Myometrial cell (primary cell): ENCODE data around the gene NLRP5. TPM values are rescaled to one million over a fixed set of nuclear protein-coding genes. Genes with fewer than 3 reads are reported as not detected.

Experiments
- total RNA-seq: library from RNA; depleted of rRNA; stranded (reverse); fragments of >200 nt; gene quantifications from 2 replicates; pipeline ENCODE4 v1.2.3, GENCODE V29; 2015

Gene NLRP5
- total RNA-seq = not detected in 2 replicates

GRCh38 chr19:55986487-55986886 lies at the start of gene NLRP5:
TSS of gene NLRP5 (plus strand) at chr19:55986775.

GRCh38 chr19:55947532-55947931 lies 39.0 kb upstream of the NLRP5 start, which contains the start of gene NLRP8:
TSS of gene NLRP8 (plus strand) at chr19:55947832.

Other genes starting within 250 kb of the NLRP5 start
- gene NLRP9, start 248.4 kb upstream of the NLRP5 start, total RNA-seq = not detected in 2 replicates
- gene RFPL4A, start 227.7 kb upstream of the NLRP5 start, total RNA-seq = not detected in 2 replicates
- not detected in 2 replicates for gene RFPL4AL1, start 217.7 kb upstream of the NLRP5 start, total RNA-seq
- gene NLRP11, start 154.8 kb upstream of the NLRP5 start, total RNA-seq = not detected in 2 replicates
- gene NLRP4, start 150.2 kb upstream of the NLRP5 start, total RNA-seq = not detected in 2 replicates
- gene NLRP13, start 54.4 kb upstream of the NLRP5 start, total RNA-seq = not detected in 2 replicates
- not detected in 2 replicates for gene NLRP8, start 38.9 kb upstream of the NLRP5 start, total RNA-seq
- 12.8 and 18.7 TPM in 2 replicates for gene ZNF787, start 134.5 kb downstream of the NLRP5 start, total RNA-seq
- 14.4 and 21.4 TPM in 2 replicates for gene ZNF444, start 154.5 kb downstream of the NLRP5 start, total RNA-seq
- gene GALP, start 189.2 kb downstream of the NLRP5 start, total RNA-seq = not detected in 2 replicates
- gene ZSCAN5B, start 211.0 kb downstream of the NLRP5 start, total RNA-seq = 0.18 TPM in 1 of 2 replicates, not detected in the other
- not detected in 2 replicates for gene ZSCAN5C, start 215.5 kb downstream of the NLRP5 start, total RNA-seq